ENCODE data around the gene TMEM106C.

Gene TMEM106C, protein sequence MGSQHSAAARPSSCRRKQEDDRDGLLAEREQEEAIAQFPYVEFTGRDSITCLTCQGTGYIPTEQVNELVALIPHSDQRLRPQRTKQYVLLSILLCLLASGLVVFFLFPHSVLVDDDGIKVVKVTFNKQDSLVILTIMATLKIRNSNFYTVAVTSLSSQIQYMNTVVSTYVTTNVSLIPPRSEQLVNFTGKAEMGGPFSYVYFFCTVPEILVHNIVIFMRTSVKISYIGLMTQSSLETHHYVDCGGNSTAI

DNA sequence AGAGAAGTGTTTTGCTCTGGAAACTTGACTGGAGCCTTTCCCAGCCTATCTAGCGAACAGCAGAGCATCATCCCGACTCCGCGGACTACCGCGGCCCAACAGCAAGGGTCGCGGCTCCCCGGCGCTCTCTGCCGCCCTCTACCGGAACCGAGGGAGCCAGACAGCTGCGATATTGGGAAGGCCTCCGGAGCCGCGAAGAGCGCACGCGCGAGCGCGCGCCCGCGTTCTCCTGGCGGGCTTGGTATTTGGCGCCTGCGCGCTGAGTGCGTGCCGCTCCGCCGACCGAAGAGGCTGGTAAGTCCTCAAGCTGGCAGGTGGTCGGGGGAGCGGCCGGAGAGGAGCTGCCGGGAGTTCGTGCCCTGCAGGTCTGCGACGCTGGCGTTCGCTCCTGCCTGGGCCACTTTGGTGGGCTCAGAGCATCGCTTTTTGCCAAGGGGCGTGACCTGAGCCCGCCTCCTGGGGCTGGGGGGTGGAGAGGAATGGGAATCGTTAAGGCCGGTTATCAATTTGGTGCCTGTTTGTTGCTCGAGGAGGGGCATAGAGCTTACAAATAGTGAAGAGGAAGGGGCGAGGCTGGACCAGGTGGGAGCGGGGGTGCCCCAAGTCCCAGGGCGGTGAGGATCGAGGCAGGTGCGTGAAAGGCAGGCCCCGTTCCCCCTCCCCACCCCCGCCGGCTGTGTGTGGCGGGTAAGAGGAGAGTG lies at the start of gene TMEM106C:
Gene TMEM106C, plus strand, starts transcription at position 257 of the 701 bp plus-strand sequence. CDS start 641 bp downstream, outside the sequence.
- DNase-seq (ENCODE audit: low read depth), result peak; percentile 88

GRCh38 chr12:47920913-47921312 lies 42.5 kb upstream of the TMEM106C start:
- DNase-seq (ENCODE audit: low read depth), result no peak

GRCh38 chr12:47921907-47922306 lies 41.5 kb upstream of the TMEM106C start:
- no peak for DNase-seq (ENCODE audit: low read depth)

DNA sequence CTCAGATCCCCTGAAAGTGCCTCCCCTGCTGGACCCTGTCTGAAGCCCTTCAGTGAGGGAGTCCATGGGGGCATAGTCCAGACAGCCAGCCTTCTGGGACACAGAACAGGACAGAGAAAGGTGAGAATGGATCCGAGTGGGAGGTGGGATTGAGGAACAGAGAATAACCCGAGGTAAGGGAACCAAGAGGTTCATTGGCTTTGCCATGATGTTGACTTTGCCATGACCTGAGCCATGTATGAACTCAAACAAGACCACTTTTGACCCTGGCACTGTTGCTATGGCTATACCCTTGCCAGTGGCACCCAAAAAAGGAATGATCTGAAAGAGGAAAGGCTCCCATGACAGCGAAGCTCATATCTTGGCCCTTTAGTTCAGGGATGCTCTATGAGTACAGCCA lies 36.0 kb upstream of the TMEM106C start:
- DNase-seq (ENCODE audit: low read depth), result no peak

DNA sequence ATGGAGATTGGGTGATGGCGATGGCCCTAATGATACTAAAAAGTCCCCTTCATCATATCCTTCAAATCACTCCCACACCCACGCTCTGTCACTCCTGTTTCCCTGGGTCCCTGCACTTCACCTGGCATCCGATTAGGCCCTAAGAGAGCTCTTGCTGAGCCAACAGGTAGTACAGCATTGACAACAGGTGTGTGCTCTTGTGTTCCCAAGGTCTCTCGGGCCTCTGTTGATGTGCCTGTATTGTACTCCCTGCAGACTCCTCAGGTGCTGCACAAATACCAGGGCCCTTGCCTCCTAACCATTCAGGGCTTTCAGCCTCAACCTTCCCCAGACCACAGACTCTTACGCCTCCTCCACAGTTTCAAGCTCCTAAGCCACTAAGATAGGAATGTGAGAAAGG lies 32.8 kb upstream of the TMEM106C start:
- no peak for DNase-seq (ENCODE audit: low read depth)

GRCh38 chr12:47931187-47931586 lies 32.2 kb upstream of the TMEM106C start:
- DNase-seq (ENCODE audit: low read depth), result no peak

- no peak for DNase-seq (ENCODE audit: low read depth)
These were observed 28.2 kb upstream of the TMEM106C start for GRCh38 chr12:47935184-47935583.

DNA sequence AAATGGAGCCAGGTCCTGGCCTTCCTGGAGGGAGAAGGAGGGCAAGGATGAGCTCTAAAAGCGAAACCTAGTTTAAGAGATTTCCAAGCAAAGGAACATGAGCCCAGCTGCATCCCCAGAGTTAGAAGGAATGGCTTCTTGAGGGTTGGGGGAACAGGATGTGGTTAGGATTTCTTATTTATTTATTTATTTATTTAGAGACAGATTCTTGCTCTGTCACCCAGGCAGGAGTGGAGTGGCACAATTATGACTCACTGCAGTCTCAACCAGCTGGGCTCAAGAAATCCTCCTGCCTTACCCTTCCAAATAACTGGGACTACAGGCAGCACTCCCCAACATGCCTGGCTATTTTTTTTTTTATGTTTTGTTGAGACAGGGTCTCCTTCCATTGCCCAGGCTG lies 25.3 kb upstream of the TMEM106C start:
- DNase-seq (ENCODE audit: low read depth), result no peak

- no peak for DNase-seq (ENCODE audit: low read depth)
These were observed 24.8 kb upstream of the TMEM106C start for GRCh38 chr12:47938594-47938993.

DNA sequence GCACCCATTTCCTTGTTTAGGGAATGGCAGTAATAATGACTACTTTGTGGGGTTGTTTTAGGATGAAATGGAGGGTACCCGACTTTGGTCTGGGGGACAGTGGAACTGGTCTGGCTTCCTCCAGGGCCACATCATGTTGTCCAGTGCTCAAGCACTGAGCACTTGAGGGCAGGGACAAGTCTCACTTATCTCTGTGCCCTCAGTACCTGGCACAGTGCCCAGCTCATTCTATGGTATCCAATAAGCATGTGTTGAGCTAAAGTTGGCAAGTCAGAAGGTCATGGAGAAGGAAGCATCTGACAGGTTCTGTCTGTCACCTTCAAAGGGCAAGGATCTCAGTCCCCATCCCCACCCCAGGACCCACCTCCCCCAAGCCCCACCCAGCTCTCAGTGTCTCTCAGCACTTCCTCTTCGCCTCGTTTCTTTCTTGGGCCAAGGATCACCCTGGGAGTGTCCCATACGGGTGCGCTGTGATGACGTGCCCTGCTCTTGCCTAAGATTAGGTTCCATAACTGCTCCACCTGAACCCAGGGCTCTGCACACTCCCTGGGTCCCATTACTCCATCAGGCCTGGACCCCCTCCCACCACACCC lies 24.3 kb upstream of the TMEM106C start:
- no peak for DNase-seq (ENCODE audit: low read depth)

GRCh38 chr12:47940773-47941474 lies 22.5 kb upstream of the TMEM106C start:
- DNase-seq (ENCODE audit: low read depth), result no peak

- DNase-seq (ENCODE audit: low read depth), result no peak
These were observed 22.0 kb upstream of the TMEM106C start for GRCh38 chr12:47941475-47941780.

DNA sequence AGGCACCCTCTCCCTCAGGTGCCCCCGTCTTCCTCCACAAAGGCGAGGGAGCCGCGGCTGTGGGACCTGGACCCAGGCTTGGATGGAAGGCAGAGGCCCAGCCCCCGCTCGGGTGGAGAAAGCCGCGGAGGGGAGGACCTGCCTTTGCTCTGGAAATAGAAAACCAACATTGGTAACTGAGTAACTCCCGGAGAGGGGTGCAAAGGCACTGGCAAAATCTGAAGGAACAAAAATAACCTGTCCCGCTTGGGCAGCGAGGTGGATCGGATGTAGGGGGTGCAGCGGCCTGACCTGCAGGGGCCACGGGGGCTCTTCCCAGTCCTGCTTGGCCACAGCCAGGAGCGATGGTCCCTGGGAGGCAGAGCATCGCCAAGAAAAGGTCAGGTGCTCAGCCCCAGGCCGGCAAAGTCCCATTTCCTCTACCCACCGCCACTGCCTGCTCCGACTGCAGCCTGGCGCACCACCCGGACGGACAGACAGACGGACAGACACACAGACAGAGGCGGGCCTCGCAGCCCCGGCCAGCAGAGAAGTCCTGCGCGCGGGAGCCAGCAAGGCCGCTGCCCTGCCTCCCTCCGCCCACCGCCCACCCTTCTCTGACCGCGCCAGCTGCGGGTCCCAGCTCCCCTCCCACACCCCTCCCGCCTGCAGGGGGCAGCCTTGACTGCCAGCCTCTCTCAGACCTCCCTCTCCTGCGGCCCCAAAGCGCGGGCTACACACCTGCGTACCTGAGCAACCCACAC lies 21.4 kb upstream of the TMEM106C start:
- DNase-seq (ENCODE audit: low read depth), result no peak

DNA sequence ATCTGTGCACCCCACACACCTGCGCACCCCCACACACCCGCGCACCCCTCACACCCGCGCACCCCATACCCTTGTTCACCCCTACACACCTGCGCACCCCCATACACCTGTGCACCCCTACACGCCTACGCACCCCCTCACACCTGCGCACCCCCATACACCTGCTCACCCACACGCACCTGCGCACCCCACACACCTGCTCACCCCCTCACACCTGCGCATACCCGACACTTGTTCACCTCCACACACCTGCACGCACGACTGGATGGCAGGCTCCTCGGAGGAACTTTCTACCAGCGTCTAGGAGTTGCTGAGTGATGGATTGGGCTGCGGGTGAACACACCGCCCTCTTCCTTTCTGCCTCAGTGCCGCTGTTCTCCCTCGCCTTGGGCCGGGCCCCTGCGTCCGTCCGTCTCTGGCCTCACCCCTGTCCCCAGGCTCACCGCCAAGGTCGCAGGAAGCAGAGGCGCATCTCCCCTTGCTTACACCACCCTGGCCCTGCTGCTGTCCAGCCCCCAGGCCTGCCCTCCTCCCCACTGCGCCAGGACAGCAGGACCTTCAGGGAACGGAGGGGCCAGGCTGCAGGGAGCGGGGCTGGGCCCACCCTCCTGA lies 20.7 kb upstream of the TMEM106C start:
- no peak for DNase-seq (ENCODE audit: low read depth)

GRCh38 chr12:47943623-47944340 lies 19.6 kb upstream of the TMEM106C start:
- no peak for DNase-seq (ENCODE audit: low read depth)

GRCh38 chr12:47944685-47945340 lies 18.6 kb upstream of the TMEM106C start:
- DNase-seq (ENCODE audit: low read depth), result no peak

DNA sequence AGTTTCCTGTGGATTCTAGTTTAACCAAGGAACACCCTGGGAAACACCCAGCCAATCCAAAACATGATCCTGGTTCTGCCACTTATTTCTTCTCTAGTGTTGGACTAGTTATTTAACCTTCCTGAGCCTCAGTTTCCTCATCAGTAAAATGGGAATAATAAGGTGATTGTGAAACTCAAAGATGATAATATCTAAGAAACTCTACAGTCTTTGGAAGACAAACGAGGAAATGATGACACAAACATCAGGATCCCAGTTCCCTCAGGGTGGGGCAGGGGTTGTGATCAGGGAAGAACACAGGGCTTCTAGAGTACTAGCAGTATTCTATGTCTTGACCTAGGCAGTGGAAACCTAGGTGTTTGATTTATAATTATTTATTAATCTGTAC lies 18.1 kb upstream of the TMEM106C start:
- no peak for DNase-seq (ENCODE audit: low read depth)

- no peak for DNase-seq (ENCODE audit: low read depth)
These were observed 16.7 kb upstream of the TMEM106C start for GRCh38 chr12:47946413-47947323.

- DNase-seq (ENCODE audit: low read depth), result no peak
These were observed 16.1 kb upstream of the TMEM106C start for GRCh38 chr12:47947341-47947740.

All from activated T-cell treated with anti-CD3 and anti-CD28 coated beads for 24 hours (primary cell).